Activated gamma-delta T cell treated with Interleukin-2 at 50 U/mL for 16 hours (primary cell): Measurements from ENCODE around the gene PYGB.

Experiments used
- DNase-seq: peaks from one replicate; pipeline ENCODE4 v3.0.0-alpha.2; 2020

PYGB gene

DNA sequence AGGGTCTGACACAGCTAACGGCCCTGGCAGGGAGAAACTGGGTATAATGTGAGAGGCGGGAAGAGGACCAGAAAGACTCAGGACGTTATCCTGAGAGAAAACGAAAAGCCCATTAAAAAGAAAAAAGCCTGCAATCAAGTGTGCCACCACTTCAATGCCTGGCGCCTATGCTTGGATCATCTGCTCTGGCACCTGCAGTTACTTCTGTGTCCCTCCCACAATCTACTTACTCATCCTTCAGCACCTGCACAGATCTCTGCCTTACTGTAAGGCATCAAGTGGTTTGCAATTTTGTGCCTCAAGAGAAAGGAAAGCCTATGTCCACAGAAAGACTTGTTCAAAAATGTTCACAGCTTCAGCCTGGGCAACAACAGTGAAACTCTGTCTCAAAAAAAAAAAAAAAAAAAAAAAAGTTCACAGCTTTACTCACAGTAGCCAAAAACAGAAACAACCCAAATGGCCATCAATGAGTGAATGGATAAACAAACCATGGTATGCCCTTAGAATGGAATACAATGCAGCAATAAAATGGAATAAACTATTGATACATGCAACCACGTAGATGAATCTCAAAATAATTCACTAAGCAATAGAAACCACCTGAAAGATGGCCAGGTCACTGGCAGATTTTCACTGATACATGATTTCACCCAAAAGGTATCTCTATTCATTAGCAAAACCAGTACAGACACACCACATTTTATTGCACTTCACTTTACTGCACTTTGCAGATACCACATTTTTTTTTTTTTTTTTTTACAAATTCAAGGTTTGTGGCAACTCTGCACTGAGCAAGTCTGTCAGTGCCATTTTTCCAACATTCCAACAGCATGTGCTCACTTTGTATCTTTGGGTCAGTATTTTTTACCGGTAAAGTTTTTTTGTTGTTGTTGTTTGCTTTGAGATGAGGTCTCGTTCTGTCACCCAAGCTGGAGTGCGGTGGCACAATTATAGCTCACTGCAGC lies 94.1 kb downstream of the PYGB start:
- DNase-seq = no peak

DNA sequence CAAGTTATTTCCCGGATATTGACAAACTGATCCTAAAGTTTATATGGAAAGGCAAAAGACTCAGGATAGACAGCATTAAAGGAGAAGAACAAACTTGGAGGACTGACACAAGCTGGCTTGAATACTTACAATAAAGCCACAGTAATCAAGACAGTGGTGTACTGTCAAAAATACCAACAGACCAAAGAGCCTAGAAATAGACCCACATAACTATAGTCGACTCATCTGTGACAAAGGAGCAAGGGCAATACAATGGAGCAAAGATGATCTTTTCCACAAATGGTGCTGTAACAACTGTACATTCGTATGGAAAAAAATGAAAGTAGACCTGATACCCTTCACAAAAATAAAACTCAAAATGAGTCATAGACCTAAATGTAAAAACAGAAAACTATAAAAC lies 96.7 kb downstream of the PYGB start:
- no peak for DNase-seq

DNA sequence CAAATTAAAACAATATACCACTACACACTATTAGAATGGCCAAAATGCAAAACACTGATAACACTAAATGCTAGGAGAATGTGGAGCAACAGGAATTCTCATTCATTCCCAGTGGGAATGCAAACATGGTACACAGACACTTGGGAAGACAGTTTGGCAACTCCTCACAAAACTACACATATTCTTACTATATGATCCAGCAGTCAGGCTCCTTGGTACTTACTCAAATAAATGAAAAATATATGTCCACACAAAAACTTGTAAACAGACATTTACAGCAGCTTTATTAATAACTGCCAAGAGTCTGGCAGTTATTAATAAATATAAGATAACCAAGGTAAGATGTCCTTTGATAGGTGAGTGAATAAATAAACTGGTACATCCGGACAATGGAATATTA lies 97.8 kb downstream of the PYGB start:
- DNase-seq = no peak

DNA sequence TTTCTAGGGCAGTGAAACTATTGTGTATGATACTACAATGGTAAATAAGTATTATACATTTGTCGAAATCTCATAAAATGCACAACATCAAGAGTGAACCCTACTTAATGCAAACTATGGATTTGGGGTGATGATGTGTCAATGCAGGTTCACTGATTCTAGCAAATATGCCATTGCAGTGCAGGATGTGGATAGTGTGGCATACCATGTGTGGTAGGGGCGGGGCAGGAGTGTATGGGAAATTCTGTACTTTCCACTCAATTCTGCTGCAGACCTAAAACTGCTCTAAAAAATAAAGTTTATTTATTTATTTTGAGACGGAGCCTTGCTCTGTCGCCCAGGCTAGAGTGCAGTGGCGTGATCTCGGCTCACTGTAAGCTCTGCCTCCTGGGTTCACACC lies 98.5 kb downstream of the PYGB start:
- no peak for DNase-seq
